Right lung (tissue), 5 donors: ENCODE data around the gene IDH3B. TPM values are rescaled to one million over a fixed set of nuclear protein-coding genes. Genes with fewer than 3 reads are reported as not detected.

Experiments
- DNase-seq, 2 donors: peaks; one replicate each; pipeline ENCODE4 v3.0.0-alpha.2; 2013
- polyA plus RNA-seq, 5 donors: library from polyadenylated mRNA; unstranded; fragments of 120-200 nt; gene quantifications; one replicate each; pipeline versions ENCODE4 v1.2.1 to v1.2.3, GENCODE V29; 2013; ENCODE audit warnings: inconsistent platforms in 1 of 5, low replicate concordance in 1 of 5; ENCODE audit not compliant: insufficient read length in 5 of 5, insufficient read depth in 1 of 5

The IDH3B gene
- polyA plus RNA-seq, 5 donors, result 103 to 131 (median 118) TPM

- DNase-seq, result no peak
Measured at GRCh38 chr20:2658414-2659354, 5.3 kb downstream of the IDH3B start.

GRCh38 chr20:2657674-2658073, 6.3 kb downstream of the IDH3B start:
- no peak for DNase-seq

GRCh38 chr20:2657241-2657640, 6.8 kb downstream of the IDH3B start:
- no peak for DNase-seq

- DNase-seq, result no peak
Measured at GRCh38 chr20:2656471-2657117, 7.4 kb downstream of the IDH3B start.

GRCh38 chr20:2655331-2656116, 8.5 kb downstream of the IDH3B start:
- DNase-seq, result no peak

- no peak for DNase-seq
Measured at GRCh38 chr20:2654831-2655230, 9.2 kb downstream of the IDH3B start.

- DNase-seq, result no peak
Measured at GRCh38 chr20:2654384-2654822, 9.6 kb downstream of the IDH3B start.

- DNase-seq, result no peak
Measured at GRCh38 chr20:2653556-2654383, 10.2 kb downstream of the IDH3B start.

- DNase-seq, result no peak
Measured at GRCh38 chr20:2652724-2653555, 11.1 kb downstream of the IDH3B start.

GRCh38 chr20:2651772-2652723, 12.0 kb downstream of the IDH3B start, which contains the start of gene NOP56:
Gene NOP56 (plus strand): TSS chr20:2652632. CDS start chr20:2652661, 29 bp downstream.
- DNase-seq, result peak; percentile 94 to 97

- DNase-seq, result no peak
Measured at GRCh38 chr20:2643708-2644107, 20.3 kb downstream of the IDH3B start.

- DNase-seq, result no peak
Measured at GRCh38 chr20:2640899-2641298, 23.1 kb downstream of the IDH3B start.

GRCh38 chr20:2640260-2640659, 23.8 kb downstream of the IDH3B start:
- DNase-seq, result no peak

- DNase-seq, result no peak
Measured at GRCh38 chr20:2637246-2637645, 26.8 kb downstream of the IDH3B start.

- no peak for DNase-seq
Measured at GRCh38 chr20:2633381-2633780, 30.6 kb downstream of the IDH3B start.

- DNase-seq, result no peak
Measured at GRCh38 chr20:2631228-2631627, 32.8 kb downstream of the IDH3B start.

- no peak for DNase-seq
Measured at GRCh38 chr20:2626853-2627541, 37.0 kb downstream of the IDH3B start.

GRCh38 chr20:2625062-2625461, 39.0 kb downstream of the IDH3B start:
- no peak for DNase-seq
